ENCODE data around the gene POLR2I. TPM values are rescaled to one million over a fixed set of nuclear protein-coding genes. Genes with fewer than 3 reads are reported as not detected.
A peak's percentile ranks its signal among the peaks of the same experiment; 100 is the strongest.

POLR2I gene
- total and polyA plus RNA-seq, 2 donors (not counting 3 experiments of a cell fraction or from before 2014, with no cell fraction given) = 53.0 to 64.8 TPM

DNA sequence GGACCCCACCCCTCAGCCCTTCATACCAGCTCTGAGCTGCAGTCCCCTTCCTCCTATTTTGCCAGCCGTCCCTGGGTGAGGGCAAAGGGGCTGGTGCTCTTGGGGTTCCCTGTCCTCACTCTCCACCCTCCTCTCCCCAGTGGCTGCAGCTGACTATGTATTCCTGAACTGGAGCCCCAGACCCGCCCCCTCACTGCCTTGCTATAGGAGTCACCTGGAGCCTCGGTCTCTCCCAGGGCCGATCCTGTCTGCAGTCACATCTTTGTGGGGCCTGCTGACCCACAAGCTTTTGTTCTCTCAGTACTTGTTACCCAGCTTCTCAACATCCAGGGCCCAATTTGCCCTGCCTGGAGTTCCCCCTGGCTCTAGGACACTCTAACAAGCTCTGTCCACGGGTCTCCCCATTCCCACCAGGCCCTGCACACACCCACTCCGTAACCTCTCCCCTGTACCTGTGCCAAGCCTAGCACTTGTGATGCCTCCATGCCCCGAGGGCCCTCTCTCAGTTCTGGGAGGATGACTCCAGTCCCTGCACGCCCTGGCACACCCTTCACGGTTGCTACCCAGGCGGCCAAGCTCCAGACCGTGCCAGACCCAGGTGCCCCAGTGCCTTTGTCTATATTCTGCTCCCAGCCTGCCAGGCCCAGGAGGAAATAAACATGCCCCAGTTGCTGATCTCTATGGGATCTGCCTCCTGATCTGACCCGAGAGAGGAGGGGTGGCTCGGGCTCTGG, 35.2 kb upstream of the POLR2I start:
- no peak for DNase-seq (ENCODE audit: low read depth, low spot score)
- Histone ChIP-seq H3K79me2 (ENCODE audit: control insufficient read depth, insufficient read depth, low read length) (no peaks in the 10 kb centered on the region), H3K9me3 (replicated peaks; ENCODE audit: control insufficient read depth, insufficient read depth, low read length) (no peaks in the 10 kb centered on the region), H3K27me3 (ENCODE audit: control insufficient read depth in 2 of 2, insufficient read depth in 2 of 2, low read length in 2 of 2) (no peaks in the 10 kb centered on the region), H3K36me3 (ENCODE audit: control insufficient read depth in 2 of 2, extremely low read depth in 1 of 2, insufficient read depth in 2 of 2, low read length in 2 of 2) (peaks cover 9 to 39% of the 10 kb centered on the region in 2 experiments), H4K20me1 (replicated peaks; ENCODE audit: control insufficient read depth, extremely low read depth, insufficient read depth, low read length) (no peaks in the 10 kb centered on the region), H3K4me1 (ENCODE audit: control insufficient read depth, extremely low read depth, insufficient read depth, low read length) (peaks cover 13% of the 10 kb centered on the region), H3K9me1 (replicated peaks; ENCODE audit: control insufficient read depth, extremely low read depth, insufficient read depth, low read length) (no peaks in the 10 kb centered on the region), H3K27ac (ENCODE audit: insufficient read depth, low read depth, low read length) (no peak overlapping the region), H2AFZ (ENCODE audit: low read depth, low read length) (no peak overlapping the region), H3K9ac (replicated peaks; ENCODE audit: extremely low read depth, insufficient read depth, low read length) (no peak overlapping the region), H3K4me2 (ENCODE audit: insufficient read depth, low read length) (no peak overlapping the region), H3K4me3 (replicated peaks in 1 of 3; ENCODE audit: insufficient read depth in 1 of 3, low read depth in 1 of 3, low read length in 3 of 3) (no peak overlapping the region)
- FAIRE-seq = no peak
- TSS peak; percentile 87 for BruUV-seq (replicated peaks)
- ChIA-PET POLR2A (no interaction called here), CTCF (interaction anchor here (0.9 to 2.5 kb wide), 2 partner anchors 20 to 22 kb away, joined by 3 to 8 read pairs; no protein-coding TSS in a partner anchor)
- TF ChIP-seq FOS (IDR thresholded peaks at IDR 0.05; ENCODE audit: borderline replicate concordance, insufficient read depth, low read length) (no peak), POLR2A (IDR thresholded peaks at IDR 0.05; ENCODE audit: low read depth, low read length) (no peak), CTCF (IDR thresholded peaks at IDR 0.05; ENCODE audit: extremely low read depth in 1 of 2, insufficient read depth in 1 of 2, low read depth in 1 of 2, low read length in 2 of 2) (no peak), JUN (IDR thresholded peaks at IDR 0.05; ENCODE audit: borderline replicate concordance, insufficient read depth, insufficient read length, low read depth) (no peak), EZH2 (IDR thresholded peaks at IDR 0.05; ENCODE audit: borderline replicate concordance, low read depth, low read length, severe bottlenecking) (no peak), GATA2 (IDR thresholded peaks at IDR 0.05; ENCODE audit: insufficient read depth, insufficient read length, low read depth, low read length) (no peak), MYC (IDR thresholded peaks at IDR 0.05; ENCODE audit: low read depth, low read length) (no peak), MAX (IDR thresholded peaks at IDR 0.05; ENCODE audit: insufficient read depth, insufficient read length) (no peak), POLR2AphosphoS5 (IDR thresholded peaks at IDR 0.05; ENCODE audit: insufficient read depth, low read depth, low read length) (no peak)
- dilution Hi-C loops (cut with MboI; ENCODE audit: extremely low pct_ligation_motif_present, low sequenced_read_pairs) = no loop called here
- intact Hi-C loops (cut with micrococcal nuclease) = no loop called here
